Neural cell (in vitro differentiated cells): Measurements from ENCODE around the gene ZFP90. TPM values are rescaled to one million over a fixed set of nuclear protein-coding genes. Genes with fewer than 3 reads are reported as not detected.

Experiments
- H2AFZ ChIP-seq: fragments of 200-600, 300-800 bp; sonication (generic), shearing (Covaris generic); 2 replicates; pipeline ENCODE4 v1.6.0; 2014; ENCODE audit warnings: low read depth, mild to moderate bottlenecking, antibody characterized with exemption, low read length, moderate library complexity
- H3F3A ChIP-seq: fragments of 200-600 bp; shearing (Covaris generic); 2 replicates; pipeline ENCODE4 v1.6.1; 2016; ENCODE audit warnings: mild to moderate bottlenecking, moderate library complexity, mixed read lengths, antibody characterized with exemption, low read length; ENCODE audit not compliant: insufficient read depth, poor library complexity, severe bottlenecking
- H3K27ac ChIP-seq: fragments of 200-600, 300-800 bp; sonication (generic), shearing (Covaris generic); 2 replicates; pipeline ENCODE4 v1.5.1; 2014; ENCODE audit warnings: mild to moderate bottlenecking, low read length, moderate library complexity
- H3K27me3 ChIP-seq: fragments of 300-800, 200-600 bp; sonication (generic), shearing (Covaris generic); 2 replicates; pipeline ENCODE4 v1.6.0; 2014; ENCODE audit warnings: mild to moderate bottlenecking, low read depth, low read length, moderate library complexity; ENCODE audit not compliant: insufficient read depth
- H3K36me3 ChIP-seq: fragments of 300-800, 200-600 bp; sonication (generic), shearing (Covaris generic); 2 replicates; pipeline ENCODE4 v1.5.1; 2014; ENCODE audit warnings: mild to moderate bottlenecking, antibody characterized with exemption, low read length, moderate library complexity; ENCODE audit not compliant: insufficient read depth
- H3K4me2 ChIP-seq: fragments of 300-800, 200-600 bp; sonication (generic), shearing (Covaris generic); 2 replicates; pipeline ENCODE4 v1.6.0; 2014; ENCODE audit warnings: mild to moderate bottlenecking, low read length
- H3K4me3 ChIP-seq: fragments of 300-800, 200-600 bp; sonication (generic), shearing (Covaris generic); 2 replicates; pipeline ENCODE4 v1.5.1; 2014; ENCODE audit warnings: mild to moderate bottlenecking, low read length, moderate library complexity
- H3K79me2 ChIP-seq: fragments of 200-600 bp; shearing (Covaris generic); replicated peaks from 2 replicates; pipeline ENCODE4 v1.6.0; 2014; ENCODE audit warnings: mild to moderate bottlenecking, low read length, moderate library complexity; ENCODE audit not compliant: insufficient read depth
- H3K9ac ChIP-seq: fragments of 300-800, 200-600 bp; sonication (generic), shearing (Covaris generic); 2 replicates; pipeline ENCODE4 v1.6.1; 2016; ENCODE audit warnings: mild to moderate bottlenecking, low read length, mixed read lengths
- H3K9me2 ChIP-seq: fragments of 200-600 bp; shearing (Covaris generic); 2 replicates; pipeline ENCODE4 v1.6.1; 2016; ENCODE audit warnings: mild to moderate bottlenecking, low read length, mixed read lengths; ENCODE audit not compliant: insufficient read depth
- H3K9me3 ChIP-seq: fragments of 200-600, 300-800 bp; sonication (generic), shearing (Covaris generic); 2 replicates; pipeline ENCODE4 v1.6.1; 2016; ENCODE audit warnings: mild to moderate bottlenecking, mixed run types, low read length, moderate library complexity, mixed read lengths
- H4K20me1 ChIP-seq: fragments of 200-600 bp; shearing (Covaris generic); 2 replicates; pipeline ENCODE4 v1.6.1; 2016; ENCODE audit warnings: mild to moderate bottlenecking, mixed run types; ENCODE audit not compliant: insufficient read depth
- CTCF ChIP-seq: fragments of 450-650 bp; IDR thresholded peaks from 2 replicates; pipeline ENCODE4 v1.5.1; 2014; ENCODE audit warnings: antibody characterized with exemption, mild to moderate bottlenecking, moderate library complexity; ENCODE audit not compliant: poor library complexity, severe bottlenecking
- EP300 ChIP-seq: fragments of 450-650 bp; conservative IDR thresholded peaks from 2 replicates; pipeline ENCODE4 v1.6.1; 2014; ENCODE audit warnings: antibody characterized with exemption, mild to moderate bottlenecking, moderate library complexity; ENCODE audit not compliant: poor library complexity, severe bottlenecking
- EZH2 ChIP-seq: fragments of 200-600, 300-800 bp; shearing (Covaris generic), sonication (generic); IDR thresholded peaks from 2 replicates; pipeline ENCODE4 v1.6.1; 2014; ENCODE audit warnings: antibody characterized with exemption, low read length, borderline replicate concordance, mild to moderate bottlenecking; ENCODE audit not compliant: insufficient read depth, poor library complexity, severe bottlenecking
- MXI1 ChIP-seq: fragments of 450-650 bp; conservative IDR thresholded peaks from 2 replicates; pipeline ENCODE4 v1.6.1; 2014; ENCODE audit warnings: antibody characterized with exemption, mild to moderate bottlenecking; ENCODE audit not compliant: poor library complexity, severe bottlenecking
- POLR2AphosphoS5 ChIP-seq: IDR thresholded peaks from 2 replicates; pipeline ENCODE4 v1.6.1; 2012
- RAD21 ChIP-seq: fragments of 450-650 bp; conservative IDR thresholded peaks from 2 replicates; pipeline ENCODE4 v1.6.1; 2014; ENCODE audit warnings: antibody characterized with exemption, mild to moderate bottlenecking, moderate library complexity
- REST ChIP-seq: IDR thresholded peaks from 2 replicates; pipeline ENCODE4 v1.6.1; 2012; ENCODE audit warnings: borderline replicate concordance
- SMC3 ChIP-seq: fragments of 450-650 bp; conservative IDR thresholded peaks from 2 replicates; pipeline ENCODE4 v1.6.1; 2014; ENCODE audit warnings: antibody characterized with exemption, mild to moderate bottlenecking, moderate library complexity; ENCODE audit not compliant: poor library complexity
- TAF1 ChIP-seq: IDR thresholded peaks from 2 replicates; pipeline ENCODE4 v1.6.1; 2012; ENCODE audit warnings: low read depth
- polyA plus RNA-seq: library from polyadenylated mRNA; depleted of rRNA; stranded (reverse); fragments of >200 nt; gene quantifications from 2 replicates; pipeline ENCODE4 v1.2.3, GENCODE V29; 2014

Gene ZFP90
- polyA plus RNA-seq, 1 donor from 2014 or later = 73.6 TPM

GRCh38 chr16:68490829-68491575 lies 48.1 kb upstream of the ZFP90 start:
- Histone ChIP-seq H3K79me2 (no peaks in the 10 kb centered on the region), H3K27ac (no peak overlapping the region), H3K27me3 (no peaks in the 10 kb centered on the region), H3K9ac (no peak overlapping the region), H3K4me3 (no peak overlapping the region), H3K36me3 (no peaks in the 10 kb centered on the region), H3K9me3 (no peaks in the 10 kb centered on the region), H2AFZ (no peak overlapping the region), H3K9me2 (no peaks in the 10 kb centered on the region), H4K20me1 (no peaks in the 10 kb centered on the region), H3K4me2 (no peak overlapping the region), H3F3A (no peaks in the 10 kb centered on the region)
- TF ChIP-seq MXI1 (no peak), TAF1 (no peak), EZH2 (no peak), POLR2AphosphoS5 (no peak), RAD21 (no peak), REST (no peak)

GRCh38 chr16:68491576-68491950 lies 47.5 kb upstream of the ZFP90 start:
- no peak overlapping the region for H3K27ac ChIP-seq
- H3K4me3 ChIP-seq = no peak overlapping the region
- H3K9me3 ChIP-seq = no peaks in the 10 kb centered on the region
- no peak overlapping the region for H3K4me2 ChIP-seq
- no peaks in the 10 kb centered on the region for H3F3A ChIP-seq
- H3K9me2 ChIP-seq = no peaks in the 10 kb centered on the region
- H2AFZ ChIP-seq = no peak overlapping the region
- H3K36me3 ChIP-seq = no peaks in the 10 kb centered on the region
- no peaks in the 10 kb centered on the region for H3K79me2 ChIP-seq
- H3K9ac ChIP-seq = no peak overlapping the region
- TF ChIP-seq TAF1 (no peak), EP300 (no peak), RAD21 (no peak)
- H3K27me3 ChIP-seq = no peaks in the 10 kb centered on the region
- H4K20me1 ChIP-seq = no peaks in the 10 kb centered on the region

- H3K79me2 ChIP-seq = no peaks in the 10 kb centered on the region
- no peak overlapping the region for H3K27ac ChIP-seq
- H3K4me2 ChIP-seq = no peak overlapping the region
- no peaks in the 10 kb centered on the region for H3K9me2 ChIP-seq
- no peak overlapping the region for H3K9ac ChIP-seq
- no peak overlapping the region for H3K4me3 ChIP-seq
- H4K20me1 ChIP-seq = no peaks in the 10 kb centered on the region
- no peaks in the 10 kb centered on the region for H3F3A ChIP-seq
- no peaks in the 10 kb centered on the region for H3K27me3 ChIP-seq
- TF ChIP-seq RAD21 (no peak), POLR2AphosphoS5 (no peak), CTCF (no peak), TAF1 (no peak), REST (no peak), MXI1 (no peak), EP300 (no peak), SMC3 (no peak), EZH2 (no peak)
- H3K36me3 ChIP-seq = no peaks in the 10 kb centered on the region
- H3K9me3 ChIP-seq = no peaks in the 10 kb centered on the region
- H2AFZ ChIP-seq = no peak overlapping the region
Observed at GRCh38 chr16:68492151-68492542, 46.9 kb upstream of the ZFP90 start.
